ENCODE results near the gene CDK15.
"Not testable (repeated sequence)": the region's sequence is repeated elsewhere in the genome, so short reads cannot be mapped to it uniquely, and the experiment has no call there.

CDK15 gene

GRCh38 chr2:201789395-201789794 is 16.9 kb upstream of the CDK15 start:
- DNase-seq (ENCODE audit: low read depth, low spot score) = no peak

- DNase-seq (ENCODE audit: low read depth, low spot score) = no peak
Observed at GRCh38 chr2:201790291-201790690, 16.0 kb upstream of the CDK15 start.

GRCh38 chr2:201790989-201791388 is 15.3 kb upstream of the CDK15 start:
- no peak for DNase-seq (ENCODE audit: low read depth, low spot score)

- no peak for DNase-seq (ENCODE audit: low read depth, low spot score)
Observed at GRCh38 chr2:201793631-201794030, 12.7 kb upstream of the CDK15 start.

GRCh38 chr2:201794294-201794693 is 12.0 kb upstream of the CDK15 start:
- no peak for DNase-seq (ENCODE audit: low read depth, low spot score)

GRCh38 chr2:201795607-201796477 is 10.5 kb upstream of the CDK15 start:
- DNase-seq (ENCODE audit: low read depth, low spot score) = no peak

GRCh38 chr2:201796478-201796865 is 9.9 kb upstream of the CDK15 start:
- no peak for DNase-seq (ENCODE audit: low read depth, low spot score)

DNA sequence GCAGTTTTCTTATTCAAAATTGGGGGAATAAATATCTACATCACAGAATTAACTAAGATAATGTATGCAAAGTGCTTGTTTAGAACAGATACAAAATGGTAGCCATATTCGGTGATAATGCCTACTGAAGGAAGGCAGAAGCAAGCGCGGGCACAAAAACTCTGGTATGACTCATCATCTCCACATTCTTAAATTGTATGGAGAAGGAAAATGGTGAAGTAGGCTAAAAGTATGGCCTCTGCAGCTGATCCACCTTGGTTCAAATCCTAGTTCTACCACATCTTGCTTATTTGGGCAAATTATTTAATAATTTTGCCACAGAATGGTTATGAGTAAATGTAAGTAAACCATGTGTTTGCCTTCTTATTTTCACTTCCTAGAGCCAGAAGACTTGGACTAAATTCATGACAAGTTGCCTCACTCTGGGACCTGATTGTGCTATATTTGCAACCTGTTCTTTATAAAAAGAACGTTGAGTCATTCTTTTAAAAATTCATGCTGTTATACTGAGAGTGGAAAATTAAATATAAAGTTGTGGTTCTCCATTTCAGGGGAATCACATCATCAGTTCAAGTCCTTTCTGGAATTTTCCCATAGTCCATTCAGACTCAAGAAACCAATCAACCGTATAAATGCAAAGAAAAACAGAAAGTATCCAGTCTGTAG is 9.0 kb upstream of the CDK15 start:
- no peak for DNase-seq (ENCODE audit: low read depth, low spot score)

- DNase-seq (ENCODE audit: low read depth, low spot score) = no peak
Observed at GRCh38 chr2:201798252-201798913, 8.0 kb upstream of the CDK15 start.

DNA sequence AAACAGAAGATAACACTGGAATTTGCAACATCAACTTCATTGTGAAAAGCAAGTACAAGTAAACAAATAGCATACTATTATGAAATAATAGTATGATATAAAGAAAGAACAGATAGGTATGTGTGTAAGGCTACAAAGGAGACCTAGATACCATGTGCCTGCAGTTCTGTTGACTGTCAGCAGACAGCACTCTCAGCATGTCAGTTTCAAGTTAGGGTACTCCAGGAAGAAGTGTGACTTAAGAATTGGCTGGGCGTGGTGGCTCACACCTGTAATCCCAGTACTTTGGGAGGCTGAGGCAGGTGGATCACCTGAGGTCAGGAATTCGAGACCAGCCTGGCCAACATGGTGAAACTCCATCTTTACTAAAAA is 7.4 kb upstream of the CDK15 start:
- not testable (repeated sequence) for DNase-seq (ENCODE audit: low read depth, low spot score)

GRCh38 chr2:201807452-201807999 is 1.2 kb downstream of the CDK15 start:
- peak; percentile 74 for DNase-seq (ENCODE audit: low read depth, low spot score)

- DNase-seq (ENCODE audit: low read depth, low spot score) = no peak
Observed at GRCh38 chr2:201808027-201808426, 1.7 kb downstream of the CDK15 start.

GRCh38 chr2:201809633-201810032 is 3.3 kb downstream of the CDK15 start:
- no peak for DNase-seq (ENCODE audit: low read depth, low spot score)

DNA sequence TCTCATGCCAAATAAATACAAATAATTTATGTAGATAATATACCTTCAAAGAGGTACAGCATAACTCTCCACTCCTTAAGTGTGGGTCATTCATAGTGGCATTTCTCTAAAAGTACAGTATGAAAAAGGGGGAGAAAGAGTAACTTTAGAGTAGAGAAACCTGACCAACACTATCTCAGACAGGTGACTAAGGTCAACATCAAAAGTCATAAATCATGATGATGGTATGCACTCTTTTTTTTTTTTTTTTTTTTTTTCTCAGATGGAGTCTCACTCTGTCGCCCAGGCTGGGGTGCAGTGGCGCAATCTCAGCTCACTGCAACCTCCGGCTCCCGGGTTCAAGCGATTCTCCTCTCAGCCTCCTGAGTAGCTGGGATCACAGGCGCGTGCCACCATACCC is 4.3 kb downstream of the CDK15 start:
- DNase-seq (ENCODE audit: low read depth, low spot score) = not testable (repeated sequence)

DNA sequence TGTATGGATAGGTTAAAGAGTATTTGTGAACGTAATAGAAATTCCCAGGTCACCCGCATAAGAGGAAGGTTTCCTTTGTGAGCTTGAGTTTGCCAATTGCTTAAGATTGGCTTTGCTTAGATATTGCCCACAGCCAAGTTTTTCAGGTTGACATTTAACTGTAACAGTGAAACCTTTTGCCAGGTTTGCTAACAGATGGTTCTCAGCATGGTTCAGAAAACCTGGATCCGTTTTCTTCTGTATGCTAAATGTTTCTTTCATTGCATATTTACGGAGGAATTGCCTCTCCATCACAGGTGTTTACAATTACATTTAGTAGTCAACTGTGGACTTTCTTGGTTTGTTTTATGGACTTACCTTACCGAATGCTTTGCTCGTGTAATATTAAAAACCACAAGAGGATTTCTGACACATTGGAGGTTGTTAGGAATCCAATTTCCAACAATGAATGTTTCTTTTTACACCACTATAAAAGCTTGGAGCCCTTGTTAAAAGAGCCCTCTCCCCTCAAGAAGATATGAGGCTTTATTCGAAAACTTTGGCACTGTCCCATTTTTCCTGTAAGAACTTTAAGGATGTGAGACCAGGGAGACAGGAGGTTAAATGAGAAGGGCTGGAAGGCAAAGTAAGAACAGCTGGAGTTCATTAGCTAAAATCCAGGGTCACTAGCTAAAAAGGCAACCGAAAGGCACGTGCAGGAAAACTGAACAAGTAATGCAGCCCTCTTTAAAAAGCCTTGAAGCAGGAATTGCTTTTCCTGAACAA is 7.8 kb downstream of the CDK15 start:
- DNase-seq (ENCODE audit: low read depth, low spot score) = no peak

DNA sequence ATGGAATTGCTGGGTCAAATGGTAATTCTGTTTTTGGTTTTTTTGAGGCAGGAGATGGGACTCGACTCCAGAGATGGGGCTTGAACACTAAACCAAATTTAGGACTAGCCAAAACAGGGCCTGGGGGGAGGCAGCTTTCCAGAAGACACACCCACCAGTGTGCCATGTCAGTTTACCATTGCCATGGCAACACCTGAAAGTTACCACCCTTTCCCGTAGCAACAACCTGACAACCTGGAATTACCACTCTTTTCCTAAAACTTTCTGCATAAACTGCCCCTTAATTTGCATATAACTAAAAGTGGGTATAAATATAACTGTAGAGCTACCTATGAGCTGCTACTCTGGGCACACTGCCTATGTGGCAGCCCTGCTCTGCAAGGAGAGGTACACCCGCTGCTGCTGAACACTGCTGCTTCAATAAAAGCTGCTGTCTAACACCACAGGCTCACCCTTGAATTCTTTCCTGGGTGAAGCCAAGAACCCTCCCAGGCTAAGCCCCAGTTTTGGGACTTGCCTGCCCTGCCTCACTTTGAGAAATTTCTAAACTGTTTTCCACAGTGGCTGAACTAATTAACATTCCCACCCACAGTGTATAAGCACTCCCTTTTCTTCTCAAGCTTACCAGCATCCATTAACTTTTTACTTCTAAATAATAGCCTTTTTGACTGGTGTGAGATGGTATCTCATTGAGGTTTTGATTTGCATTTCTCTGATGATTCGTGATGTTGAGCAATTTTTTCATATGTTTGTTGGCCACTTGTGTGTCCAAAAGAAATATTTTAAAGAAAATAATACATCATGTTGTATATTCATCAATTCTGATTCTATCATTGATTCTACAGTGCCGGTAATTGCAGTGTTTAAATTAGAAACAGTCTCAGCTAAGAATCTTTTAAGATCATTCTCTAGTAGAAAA is 10.6 kb downstream of the CDK15 start:
- no peak for DNase-seq (ENCODE audit: low read depth, low spot score)

- no peak for DNase-seq (ENCODE audit: low read depth, low spot score)
Observed at GRCh38 chr2:201820383-201821007, 14.2 kb downstream of the CDK15 start.

DNA sequence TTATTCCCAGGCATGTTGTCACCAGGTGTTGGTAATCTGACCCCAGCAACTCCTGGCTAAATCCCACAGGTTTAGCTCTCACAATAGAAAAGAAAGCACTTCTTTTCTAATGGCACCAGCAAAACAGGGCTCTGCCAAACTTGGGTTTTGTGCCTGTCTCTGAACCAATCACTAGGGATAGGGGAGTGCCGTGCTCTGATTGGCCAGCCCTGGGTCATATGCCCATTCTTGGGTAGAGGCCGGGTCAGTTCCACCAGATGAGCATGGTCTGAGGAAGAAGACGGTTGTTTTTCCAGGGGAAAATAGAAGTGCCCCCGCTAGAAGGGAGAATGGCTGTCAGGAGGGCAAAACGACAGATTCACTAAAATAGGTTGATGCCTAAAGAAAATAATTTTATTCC is 14.7 kb downstream of the CDK15 start:
- no peak for DNase-seq (ENCODE audit: low read depth, low spot score)

DNA sequence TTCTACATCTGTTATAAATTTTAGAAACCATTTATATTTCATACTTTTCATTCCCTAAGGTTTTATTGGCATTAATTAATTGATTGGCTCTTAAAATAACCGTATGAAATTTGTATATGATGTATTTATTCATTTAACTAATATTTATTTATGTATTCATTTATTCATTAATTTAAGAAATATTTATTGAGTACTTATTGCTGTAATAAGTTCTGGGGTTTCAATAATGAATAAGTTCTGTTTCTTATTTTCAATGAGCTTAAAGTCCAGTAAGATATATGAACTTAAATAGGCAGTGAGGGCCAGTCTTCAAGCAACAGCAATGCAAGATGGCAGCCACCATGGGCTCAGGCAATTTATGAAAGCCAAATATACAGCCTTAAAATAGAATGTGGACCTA is 17.9 kb downstream of the CDK15 start:
- DNase-seq (ENCODE audit: low read depth, low spot score) = no peak

GRCh38 chr2:201827621-201828020 is 21.3 kb downstream of the CDK15 start:
- DNase-seq (ENCODE audit: low read depth, low spot score) = no peak
